ENCODE results near the gene DMAC2.
A peak's percentile ranks its signal among the peaks of the same experiment; 100 is the strongest.
"Not testable (repeated sequence)": the region's sequence is repeated elsewhere in the genome, so short reads cannot be mapped to it uniquely, and the experiment has no call there.

Gene DMAC2

GRCh38 chr19:41422456-41422855, 17.3 kb downstream of the DMAC2 start:
- no peak for DNase-seq (ENCODE audit: low read depth)

GRCh38 chr19:41421973-41422372, 17.7 kb downstream of the DMAC2 start:
- DNase-seq (ENCODE audit: low read depth) = no peak

GRCh38 chr19:41421314-41421713, 18.4 kb downstream of the DMAC2 start:
- no peak for DNase-seq (ENCODE audit: low read depth)

- DNase-seq (ENCODE audit: low read depth) = no peak
These were observed 19.4 kb downstream of the DMAC2 start for GRCh38 chr19:41420101-41420880.

GRCh38 chr19:41416194-41416674, 23.5 kb downstream of the DMAC2 start:
- no peak for DNase-seq (ENCODE audit: low read depth)

- DNase-seq (ENCODE audit: low read depth) = no peak
These were observed 24.5 kb downstream of the DMAC2 start for GRCh38 chr19:41415154-41415571.

GRCh38 chr19:41414461-41414860, 25.3 kb downstream of the DMAC2 start:
- DNase-seq (ENCODE audit: low read depth) = no peak

GRCh38 chr19:41413947-41414346, 25.8 kb downstream of the DMAC2 start:
- no peak for DNase-seq (ENCODE audit: low read depth)

- no peak for DNase-seq (ENCODE audit: low read depth)
These were observed 26.8 kb downstream of the DMAC2 start for GRCh38 chr19:41412953-41413352.

- no peak for DNase-seq (ENCODE audit: low read depth)
These were observed 27.8 kb downstream of the DMAC2 start for GRCh38 chr19:41411968-41412265.

GRCh38 chr19:41411100-41411967, 28.4 kb downstream of the DMAC2 start:
- DNase-seq (ENCODE audit: low read depth) = no peak

GRCh38 chr19:41410336-41411054, 29.2 kb downstream of the DMAC2 start:
- no peak for DNase-seq (ENCODE audit: low read depth)

GRCh38 chr19:41409288-41409687, 30.4 kb downstream of the DMAC2 start:
- DNase-seq (ENCODE audit: low read depth) = peak; percentile 59

- DNase-seq (ENCODE audit: low read depth) = not testable (repeated sequence)
These were observed 30.9 kb downstream of the DMAC2 start for GRCh38 chr19:41408846-41409245.

GRCh38 chr19:41408256-41408655, 31.5 kb downstream of the DMAC2 start:
- DNase-seq (ENCODE audit: low read depth) = peak; percentile 19

GRCh38 chr19:41407271-41407670, 32.4 kb downstream of the DMAC2 start:
- peak; percentile 95 for DNase-seq (ENCODE audit: low read depth)

GRCh38 chr19:41405776-41406175, 33.9 kb downstream of the DMAC2 start:
- no peak for DNase-seq (ENCODE audit: low read depth)

GRCh38 chr19:41403181-41403970, 36.3 kb downstream of the DMAC2 start:
- DNase-seq (ENCODE audit: low read depth) = no peak

- no peak for DNase-seq (ENCODE audit: low read depth)
These were observed 37.7 kb downstream of the DMAC2 start for GRCh38 chr19:41402010-41402409.

- no peak for DNase-seq (ENCODE audit: low read depth)
These were observed 38.2 kb downstream of the DMAC2 start for GRCh38 chr19:41401483-41401882.

GRCh38 chr19:41399525-41399924, 40.2 kb downstream of the DMAC2 start:
- DNase-seq (ENCODE audit: low read depth) = no peak

- DNase-seq (ENCODE audit: low read depth) = no peak
These were observed 40.6 kb downstream of the DMAC2 start for GRCh38 chr19:41399091-41399490.
